PC-3 (cell line): ENCODE results near the gene SERPINB3.
"Not testable (repeated sequence)": the region's sequence is repeated elsewhere in the genome, so short reads cannot be mapped to it uniquely, and the experiment has no call there.

Source experiments
- CTCF ChIP-seq: fragments of 300-600 bp; sonication (generic); conservative IDR thresholded peaks from 2 replicates; pipeline ENCODE4 v1.5.1; 2017; ENCODE audit warnings: antibody characterized with exemption, low read depth, mild to moderate bottlenecking, low read length
- EZH2 ChIP-seq: fragments of 300-600 bp; sonication (generic); IDR thresholded peaks from one replicate; pipeline ENCODE4 v1.6.1; 2017; ENCODE audit warnings: antibody characterized with exemption, mild to moderate bottlenecking, low read length; ENCODE audit not compliant: unreplicated experiment

GRCh38 chr18:63658920-63659319 is 2.8 kb downstream of the SERPINB3 start:
- not testable (repeated sequence) for TF ChIP-seq CTCF, EZH2
